Putamen (tissue), 1 donor: ENCODE results near the gene NUP133.
"Not testable (repeated sequence)": the region's sequence is repeated elsewhere in the genome, so short reads cannot be mapped to it uniquely, and the experiment has no call there.

Experiments used
- DNase-seq: peaks from one replicate; pipeline ENCODE4 v3.0.0-alpha.2; 2016; ENCODE audit warnings: low spot score

Gene NUP133

GRCh38 chr1:229509576-229509975, 1.4 kb upstream of the NUP133 start:
- no peak for DNase-seq

- DNase-seq, result no peak
Measured at GRCh38 chr1:229508823-229509337, 739 bp upstream of the NUP133 start.

GRCh38 chr1:229507502-229507901, 639 bp downstream of the NUP133 start:
- DNase-seq, result no peak

GRCh38 chr1:229506633-229507032, 1.5 kb downstream of the NUP133 start:
- no peak for DNase-seq

- no peak for DNase-seq
Measured at GRCh38 chr1:229495782-229496181, 12.4 kb downstream of the NUP133 start.

GRCh38 chr1:229487181-229487580, 21.0 kb downstream of the NUP133 start:
- DNase-seq, result no peak

- DNase-seq, result no peak
Measured at GRCh38 chr1:229485318-229485717, 22.8 kb downstream of the NUP133 start.

GRCh38 chr1:229482511-229482910, 25.6 kb downstream of the NUP133 start:
- DNase-seq, result no peak

GRCh38 chr1:229480495-229480894, 27.6 kb downstream of the NUP133 start:
- no peak for DNase-seq

- no peak for DNase-seq
Measured at GRCh38 chr1:229479660-229480399, 28.3 kb downstream of the NUP133 start.

- DNase-seq, result no peak
Measured at GRCh38 chr1:229478852-229479251, 29.3 kb downstream of the NUP133 start.

GRCh38 chr1:229475859-229476258, 32.3 kb downstream of the NUP133 start:
- not testable (repeated sequence) for DNase-seq

GRCh38 chr1:229474509-229474908, 33.6 kb downstream of the NUP133 start:
- DNase-seq, result no peak

GRCh38 chr1:229471175-229471574, 37.0 kb downstream of the NUP133 start:
- no peak for DNase-seq

- no peak for DNase-seq
Measured at GRCh38 chr1:229470406-229471043, 37.6 kb downstream of the NUP133 start.

- DNase-seq, result no peak
Measured at GRCh38 chr1:229466887-229467286, 41.3 kb downstream of the NUP133 start.

- DNase-seq, result no peak
Measured at GRCh38 chr1:229464672-229465071, 43.5 kb downstream of the NUP133 start.

- peak; percentile 50 for DNase-seq
Measured at GRCh38 chr1:229461032-229461668, 47.0 kb downstream of the NUP133 start.

GRCh38 chr1:229459815-229460214, 48.3 kb downstream of the NUP133 start:
- no peak for DNase-seq

GRCh38 chr1:229457436-229457835, 50.7 kb downstream of the NUP133 start:
- DNase-seq, result no peak

- no peak for DNase-seq
Measured at GRCh38 chr1:229456016-229456415, 52.1 kb downstream of the NUP133 start.

- no peak for DNase-seq
Measured at GRCh38 chr1:229454056-229454455, 54.1 kb downstream of the NUP133 start.
